Measurements from ENCODE around the gene KCNMA1.
"Not testable (repeated sequence)": the region's sequence is repeated elsewhere in the genome, so short reads cannot be mapped to it uniquely, and the experiment has no call there.

The KCNMA1 gene

DNA sequence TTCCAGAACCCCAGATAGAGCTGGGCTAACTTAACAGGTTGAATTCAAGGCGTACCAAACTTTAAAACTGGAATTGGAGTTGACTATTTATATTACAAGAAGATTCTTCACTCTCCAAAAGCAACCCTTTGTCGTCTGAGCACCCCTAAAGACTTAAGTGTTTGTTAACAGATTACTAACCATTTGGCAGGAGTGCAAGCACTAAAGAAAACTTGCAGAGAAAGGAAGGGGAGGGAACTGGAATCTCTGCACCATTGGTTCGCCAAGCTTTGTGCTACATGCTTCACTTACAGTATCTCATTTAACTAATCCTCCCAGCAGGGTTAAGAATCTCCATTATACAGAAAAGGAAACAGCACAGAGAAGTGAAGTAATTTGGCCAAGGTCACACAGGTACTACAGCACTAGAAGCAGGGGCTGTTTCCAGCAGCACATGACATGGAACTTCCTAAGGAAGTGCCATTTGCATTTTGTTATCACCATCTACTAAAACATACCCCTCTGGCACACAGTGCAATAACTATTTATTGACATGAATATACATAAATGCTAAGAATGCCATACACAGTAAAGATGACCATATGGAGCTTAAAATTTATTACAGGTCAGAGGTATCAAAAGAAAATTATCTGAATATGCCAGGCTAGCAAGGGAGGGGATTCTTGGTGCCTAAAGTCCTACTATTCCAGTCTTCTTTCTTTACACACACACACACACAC is 201.2 kb downstream of the KCNMA1 start:
- DNase-seq, result no peak

- no peak for DNase-seq
Observed at GRCh38 chr10:77433546-77433945, 204.1 kb downstream of the KCNMA1 start.

DNA sequence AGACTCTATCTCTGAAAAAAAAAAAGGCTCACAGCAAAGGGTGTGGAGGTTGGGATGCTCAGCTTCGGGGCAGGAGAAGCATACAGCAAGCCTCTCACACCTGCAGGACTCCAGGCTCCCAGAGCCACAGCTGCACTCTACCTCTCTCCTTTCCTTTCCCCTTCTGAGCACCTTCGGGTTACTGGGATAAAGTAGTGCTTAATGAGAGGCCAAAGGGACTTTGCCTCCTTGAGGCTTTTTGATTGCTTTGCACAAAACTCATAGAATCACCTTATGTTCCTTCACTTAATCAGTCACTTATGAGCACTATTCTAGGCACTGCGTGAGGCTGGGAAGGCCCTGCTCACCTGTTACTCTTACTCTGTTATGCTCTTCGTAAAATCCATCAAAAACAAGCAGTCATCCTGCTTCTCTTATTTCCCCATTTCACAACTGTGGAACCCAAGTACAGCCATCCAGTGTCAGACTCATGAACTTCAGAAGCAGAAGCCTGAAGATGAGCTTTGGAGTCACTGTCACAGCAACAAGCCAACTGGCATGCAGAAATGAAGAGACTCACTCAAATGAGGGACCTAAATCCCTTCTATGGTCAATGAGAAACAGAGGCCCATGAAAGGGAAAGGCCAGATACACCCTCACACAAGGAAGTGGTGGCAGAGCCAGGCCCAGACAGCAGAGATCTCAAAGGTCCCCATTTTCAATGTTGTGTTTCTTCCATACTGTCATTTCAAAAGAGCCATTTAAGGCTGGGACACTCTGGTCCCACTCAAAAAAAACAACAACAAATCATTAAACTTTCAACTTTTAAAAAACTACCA is 205.4 kb downstream of the KCNMA1 start:
- DNase-seq, result no peak

DNA sequence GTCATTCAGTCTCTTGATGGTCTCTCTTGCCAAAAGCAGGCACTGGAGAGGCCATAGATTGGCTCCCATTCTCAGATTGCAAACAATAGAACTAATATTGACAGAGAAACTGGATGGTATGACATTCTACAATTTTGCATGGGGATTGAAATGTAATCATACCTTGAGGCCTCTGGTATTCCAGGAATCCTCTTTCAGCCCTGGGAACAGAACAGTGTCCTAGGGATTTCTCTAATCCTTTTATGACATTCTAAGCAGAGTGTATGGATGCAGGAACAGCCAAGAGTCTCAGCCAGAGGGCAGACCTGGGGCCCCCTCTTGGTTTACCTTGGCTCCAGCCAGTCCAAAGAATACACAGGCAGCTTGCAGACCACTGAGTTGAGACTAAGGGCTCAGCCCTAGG is 206.4 kb downstream of the KCNMA1 start:
- no peak for DNase-seq

DNA sequence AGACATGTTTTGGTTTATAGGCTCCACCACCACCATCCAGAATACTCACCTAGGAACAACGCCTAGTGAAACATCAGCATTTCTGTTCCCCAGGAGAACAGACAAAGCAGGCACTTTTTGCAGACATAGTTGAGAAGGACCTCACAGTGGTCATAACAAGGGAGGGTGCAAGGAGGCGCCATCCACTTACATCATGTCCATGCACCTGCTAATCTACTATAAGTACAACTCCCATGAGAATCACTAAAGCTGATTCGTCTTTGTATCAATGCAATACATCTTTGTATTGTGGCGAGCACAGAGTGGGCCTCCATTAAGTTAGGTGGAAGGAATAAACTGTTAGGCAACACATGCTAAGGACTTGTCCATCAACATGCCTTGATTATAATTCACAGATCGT is 207.1 kb downstream of the KCNMA1 start:
- no peak for DNase-seq

DNA sequence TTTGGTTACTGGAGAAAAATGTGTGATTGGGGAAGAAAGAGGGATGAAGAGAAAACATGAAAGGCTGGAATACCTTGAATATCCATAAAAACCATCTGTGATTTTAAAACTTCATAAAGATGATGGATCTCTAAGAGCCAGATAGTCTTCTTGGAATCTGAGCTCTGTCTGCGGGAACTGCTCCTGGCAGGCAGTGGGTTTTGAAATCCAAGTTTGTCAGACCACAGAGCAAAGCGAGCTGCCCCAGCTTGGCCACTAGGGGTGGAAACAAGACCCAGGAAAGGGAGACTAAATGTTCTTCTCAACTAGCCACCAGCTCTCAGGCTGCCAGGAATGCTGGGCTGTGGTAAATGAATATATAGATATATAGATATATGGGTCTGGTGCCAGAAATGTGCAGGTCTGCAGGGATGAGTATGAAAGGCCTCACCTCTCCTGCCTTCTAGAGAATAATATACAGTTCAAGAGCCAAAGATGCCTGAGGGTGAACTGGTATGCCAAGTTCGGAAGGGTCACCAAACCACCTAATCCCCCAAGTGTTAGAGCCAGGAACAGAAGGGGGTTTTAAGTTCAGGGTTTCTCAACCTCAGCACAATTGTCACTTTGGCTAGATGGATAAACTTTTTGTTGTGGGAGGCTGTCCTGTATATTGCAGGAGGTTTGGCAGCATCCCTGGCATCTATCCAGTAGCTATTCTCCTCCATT is 208.8 kb downstream of the KCNMA1 start:
- no peak for DNase-seq

GRCh38 chr10:77424257-77424656 is 213.4 kb downstream of the KCNMA1 start:
- no peak for DNase-seq

GRCh38 chr10:77422491-77423338 is 214.9 kb downstream of the KCNMA1 start:
- DNase-seq, result no peak

DNA sequence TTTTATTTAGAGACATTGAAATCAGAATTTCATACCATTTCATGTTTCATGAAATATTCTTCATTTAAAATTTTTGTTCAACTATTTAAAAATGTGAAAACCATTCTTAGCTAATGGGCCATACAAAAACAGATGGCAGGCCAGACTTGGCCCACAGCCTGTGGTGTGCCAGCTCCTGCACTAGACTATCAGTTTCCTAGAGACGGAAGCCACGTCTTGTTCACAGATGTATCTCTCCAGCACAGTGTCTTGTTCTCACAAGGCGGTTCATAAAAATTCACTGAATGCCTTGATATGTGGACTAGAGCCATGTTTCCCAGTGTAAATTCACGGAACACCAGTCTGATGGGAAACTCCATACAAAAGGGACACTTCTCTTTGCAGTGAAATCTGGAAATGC is 216.0 kb downstream of the KCNMA1 start:
- no peak for DNase-seq

DNA sequence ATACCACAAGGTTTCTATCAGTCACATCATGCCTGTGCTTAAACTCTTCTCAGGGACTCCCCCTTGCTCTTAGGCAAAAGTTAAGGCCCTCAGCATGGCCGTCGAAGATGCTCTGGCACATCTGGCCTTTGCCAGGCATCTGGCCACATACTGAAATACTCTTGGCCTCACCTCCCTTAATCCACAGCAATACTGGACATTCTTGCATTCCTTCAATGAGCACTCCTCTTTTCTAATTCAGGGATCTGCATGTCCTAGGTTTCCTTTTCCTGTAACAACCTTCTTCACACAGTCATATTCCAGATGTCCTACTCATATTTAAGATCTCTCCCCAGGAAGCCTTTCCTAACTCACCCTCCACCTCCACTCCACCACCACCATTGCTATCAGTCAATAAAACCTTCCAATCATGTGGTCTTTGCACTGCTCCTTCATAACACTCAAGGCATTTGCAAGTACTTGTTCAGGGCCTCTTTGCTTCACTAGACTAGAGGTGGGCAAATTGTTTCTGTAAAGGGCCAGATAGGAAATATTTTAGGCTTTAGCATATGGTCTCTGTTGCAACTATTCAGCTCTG is 216.6 kb downstream of the KCNMA1 start:
- DNase-seq, result no peak

- DNase-seq, result no peak
Observed at GRCh38 chr10:77419979-77420378, 217.6 kb downstream of the KCNMA1 start.

DNA sequence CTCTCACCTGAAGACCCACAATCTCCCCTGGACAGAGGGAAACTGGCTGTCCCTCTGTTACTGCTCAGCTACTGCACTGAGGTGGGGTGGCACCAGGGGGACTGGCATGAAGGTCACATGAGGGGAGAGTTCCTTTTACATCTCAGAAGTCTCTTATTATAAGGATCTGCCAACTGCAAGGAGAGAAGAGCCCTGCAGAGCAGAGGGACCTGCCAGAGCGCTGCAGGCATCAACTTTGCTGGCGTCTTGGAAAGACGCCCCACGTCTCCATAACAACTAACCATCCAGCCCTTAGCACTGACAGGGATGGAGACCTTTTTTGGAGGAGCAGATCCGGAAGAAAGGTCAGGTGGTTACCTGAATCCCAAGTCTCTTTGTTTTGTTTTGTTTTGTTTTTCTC is 218.6 kb downstream of the KCNMA1 start:
- DNase-seq, result no peak

DNA sequence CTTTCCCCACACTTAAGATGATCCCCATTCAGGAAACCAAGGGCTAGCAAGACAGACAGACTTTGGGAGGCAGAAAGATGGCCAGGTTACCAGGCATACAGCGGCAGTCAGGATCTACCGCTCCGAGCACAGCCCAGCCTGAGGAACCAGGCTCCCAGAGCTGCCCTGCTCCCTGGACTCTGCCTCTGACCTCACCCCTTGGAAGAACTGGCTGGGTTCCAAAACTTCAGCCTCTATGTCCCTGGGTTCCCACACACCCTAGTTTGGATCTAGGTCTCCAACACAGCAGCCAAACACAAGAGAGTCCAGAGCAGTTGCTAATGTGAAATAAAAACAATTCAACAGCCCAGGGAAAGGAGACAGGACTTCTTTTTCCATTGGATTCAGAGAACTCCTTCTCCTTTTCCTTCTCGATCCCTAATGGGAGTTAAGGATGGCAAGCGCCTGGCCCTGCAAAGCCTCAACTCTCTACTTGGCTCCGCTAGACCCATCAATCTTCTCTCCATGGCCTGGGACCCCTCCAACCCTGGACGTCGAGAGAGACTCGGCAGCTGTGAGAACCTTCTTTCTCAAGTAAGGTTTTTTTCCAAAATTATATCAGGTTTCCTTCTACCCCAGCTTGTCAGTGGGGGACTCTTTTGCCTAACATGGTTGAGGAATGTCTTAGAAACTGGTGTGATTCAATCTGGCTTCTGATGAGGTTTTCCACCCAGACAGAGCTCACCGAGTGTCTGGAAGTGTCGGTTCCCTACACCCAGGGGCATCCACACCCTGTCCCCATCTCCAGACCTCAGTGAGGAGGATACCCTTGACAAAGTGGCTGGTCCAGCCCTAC is 219.6 kb downstream of the KCNMA1 start:
- DNase-seq, result no peak

DNA sequence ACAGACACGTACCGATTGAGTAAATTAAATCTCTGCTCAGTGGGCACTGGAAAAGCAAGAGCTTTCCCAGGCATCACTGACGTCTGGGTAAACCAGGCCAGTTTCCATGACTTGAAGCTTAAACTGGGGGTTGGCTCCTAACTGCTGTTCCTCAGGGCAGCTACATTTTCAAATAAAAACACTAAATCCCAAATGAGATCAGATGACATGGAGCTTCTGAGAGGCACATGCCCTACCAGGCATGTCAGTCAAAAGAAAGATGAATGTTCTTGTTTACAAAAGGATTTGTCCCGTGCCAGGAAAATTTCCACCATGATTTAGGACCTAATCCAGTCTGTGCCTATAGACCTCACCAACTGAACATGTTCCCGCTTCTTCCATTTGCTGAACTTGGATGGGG is 220.2 kb downstream of the KCNMA1 start:
- DNase-seq, result no peak

GRCh38 chr10:77416311-77417135 is 221.1 kb downstream of the KCNMA1 start:
- DNase-seq, result no peak

- no peak for DNase-seq
Observed at GRCh38 chr10:77415313-77415960, 222.2 kb downstream of the KCNMA1 start.

GRCh38 chr10:77413231-77413630 is 224.4 kb downstream of the KCNMA1 start:
- no peak for DNase-seq

DNA sequence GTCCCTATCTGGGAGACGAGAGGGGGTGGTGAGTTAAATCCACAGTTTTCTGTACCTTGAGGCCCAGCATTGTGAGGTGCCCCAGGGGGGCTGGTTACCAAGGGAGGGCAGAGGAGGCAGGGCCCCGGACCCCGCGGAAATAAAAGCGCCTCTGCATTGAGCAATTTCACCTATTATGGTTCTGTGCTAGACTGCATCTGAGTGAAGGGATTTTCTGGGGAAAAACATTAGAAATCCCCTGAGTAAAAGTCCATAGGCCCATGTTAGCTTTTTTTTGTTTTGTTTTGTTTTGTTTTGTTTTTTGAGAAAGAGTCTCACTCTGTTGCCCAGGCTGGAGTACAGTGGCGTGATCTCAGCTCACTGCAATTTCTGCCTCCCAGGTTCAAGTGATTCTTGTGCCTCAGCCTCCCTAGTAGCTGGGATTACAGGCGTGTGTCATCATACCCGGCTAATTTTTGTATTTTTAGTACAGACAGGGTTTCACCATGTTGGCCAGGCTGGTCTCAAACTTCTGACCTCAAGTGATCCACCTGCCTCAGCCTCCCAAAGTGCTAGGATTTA is 225.0 kb downstream of the KCNMA1 start:
- DNase-seq, result not testable (repeated sequence)

DNA sequence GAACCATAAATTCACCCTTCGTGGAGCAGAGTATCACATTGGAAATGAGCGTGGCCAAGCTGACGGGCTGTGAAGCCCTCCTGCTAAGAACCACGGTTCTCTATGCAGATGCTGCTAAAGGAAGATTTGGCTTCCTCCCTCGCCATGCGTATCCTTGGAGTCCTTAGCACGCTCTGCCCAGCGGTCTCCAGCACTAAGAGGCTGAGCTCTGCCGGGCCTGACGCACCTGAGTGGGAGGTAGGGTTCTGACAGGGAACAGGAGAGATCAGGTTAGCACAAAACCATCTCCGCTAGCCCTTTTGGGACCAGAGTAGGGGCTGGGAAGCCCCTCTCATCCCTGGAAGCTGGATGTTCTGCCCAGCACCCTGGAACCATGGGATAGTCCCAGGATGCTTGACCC is 225.8 kb downstream of the KCNMA1 start:
- DNase-seq, result no peak

DNA sequence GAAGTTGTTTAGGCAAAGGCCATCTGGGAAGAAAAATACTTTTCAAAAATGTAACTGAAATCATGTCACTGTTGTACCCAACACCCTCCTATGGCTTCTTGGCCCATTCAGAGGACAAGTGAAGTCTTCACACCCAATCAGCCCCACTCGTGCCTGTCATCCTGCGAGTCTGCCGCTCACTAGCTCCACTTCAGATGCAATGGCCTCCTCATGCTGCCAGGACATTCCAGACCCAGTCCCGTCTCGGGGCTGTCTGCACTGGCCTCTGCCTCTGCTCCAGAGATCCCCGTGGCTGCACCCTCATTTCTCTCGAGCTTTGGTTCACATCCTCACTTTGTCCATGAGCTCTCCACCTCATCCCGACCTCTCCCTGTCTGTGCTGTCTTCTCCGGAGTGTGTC is 227.1 kb downstream of the KCNMA1 start:
- DNase-seq, result no peak
